GM19193 (cell line): ENCODE measurements around the gene CSNK2B.

Experiments used
- POLR2A ChIP-seq: IDR thresholded peaks from 4 replicates; pipeline ENCODE4 v1.6.1; 2011; ENCODE audit not compliant: insufficient read depth, insufficient read length; ENCODE audit errors: extremely low read depth

CSNK2B gene

GRCh38 chr6:31665501-31666336, at the start of gene CSNK2B:
Gene CSNK2B (plus strand): TSS chr6:31666080. CDS start chr6:31666832, 752 bp downstream.
- peak; percentile 87 for TF ChIP-seq POLR2A

DNA sequence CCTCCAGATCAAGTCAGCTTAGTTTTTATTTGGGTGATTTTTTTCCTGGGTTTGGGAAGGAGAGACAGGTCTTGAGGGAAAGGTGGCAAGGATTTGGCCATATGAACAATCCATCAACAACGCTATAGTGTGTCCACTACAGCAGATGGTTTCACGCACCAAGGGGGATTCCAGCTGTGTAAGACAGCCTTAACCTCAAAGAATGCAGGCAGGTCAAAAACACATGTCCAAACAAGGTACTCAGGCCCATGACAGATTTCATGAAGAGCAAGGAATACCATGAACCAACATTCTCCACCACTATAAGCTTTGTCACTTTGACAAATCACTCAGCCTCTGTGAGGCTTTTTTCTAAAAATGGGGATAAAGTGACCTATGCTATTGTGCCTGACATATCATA, 48.9 kb upstream of the CSNK2B start:
- TF ChIP-seq POLR2A, result no peak

- peak; percentile 89 for TF ChIP-seq POLR2A
Measured at GRCh38 chr6:31619805-31620585, 45.9 kb upstream of the CSNK2B start.

- peak; percentile 27 for TF ChIP-seq POLR2A
Measured at GRCh38 chr6:31620586-31621319, 45.1 kb upstream of the CSNK2B start, which contains the start of gene PRRC2A. Gene PRRC2A (plus strand): TSS chr6:31620715. CDS start chr6:31622790, 2,075 bp downstream.

DNA sequence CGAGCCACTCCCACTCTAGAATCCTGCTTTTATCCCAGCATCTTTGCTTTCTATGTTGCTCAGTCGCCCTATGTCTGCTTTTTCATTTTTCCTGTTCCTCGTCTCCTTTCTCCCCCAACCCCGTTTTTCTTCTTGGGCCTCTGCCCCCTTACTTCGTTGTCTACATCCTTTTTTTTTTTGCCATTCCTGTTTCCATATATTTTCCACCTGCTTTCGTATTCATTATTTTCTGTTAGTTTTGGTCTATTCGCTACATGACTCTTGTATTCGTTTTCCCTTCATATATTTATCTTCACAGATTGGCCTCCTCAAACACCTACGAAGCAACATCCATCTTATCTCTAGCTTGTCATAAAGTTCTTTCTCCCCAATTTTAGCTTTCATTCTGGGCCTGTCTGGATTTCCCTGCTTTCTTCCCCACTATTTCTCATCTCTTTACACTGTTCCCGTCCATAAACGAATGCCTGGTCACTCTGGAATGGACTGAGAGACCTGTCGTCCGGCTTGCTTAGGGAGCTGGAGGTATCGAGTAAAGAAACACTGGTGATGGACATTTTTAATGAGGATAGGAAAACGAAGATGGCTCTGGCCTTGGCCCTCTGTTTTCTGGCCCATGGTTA, 44.5 kb upstream of the CSNK2B start:
- no peak for TF ChIP-seq POLR2A

DNA sequence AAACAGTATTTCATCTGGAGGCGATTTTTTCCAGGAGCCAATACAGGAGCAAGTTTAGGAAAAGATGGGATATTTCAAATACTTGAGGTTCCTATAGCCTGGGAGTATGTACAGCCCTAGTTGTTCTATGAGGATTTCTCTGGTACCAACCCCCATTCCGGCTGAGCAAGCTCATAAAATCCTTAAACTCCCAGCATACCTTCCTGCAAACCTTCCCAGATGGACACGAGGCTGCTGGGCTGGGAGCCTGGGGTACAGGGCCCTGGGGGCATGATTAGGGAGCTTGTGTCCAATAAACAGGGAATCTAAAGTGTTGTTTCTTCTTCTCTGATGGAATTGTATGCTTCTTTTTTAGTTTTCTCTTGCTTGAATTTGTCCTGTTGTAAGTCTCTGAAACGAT, 43.9 kb upstream of the CSNK2B start:
- TF ChIP-seq POLR2A, result no peak

- TF ChIP-seq POLR2A, result no peak
Measured at GRCh38 chr6:31622684-31623091, 43.2 kb upstream of the CSNK2B start.

GRCh38 chr6:31624070-31624469, 41.8 kb upstream of the CSNK2B start:
- TF ChIP-seq POLR2A, result no peak

GRCh38 chr6:31626952-31627351, 38.9 kb upstream of the CSNK2B start:
- no peak for TF ChIP-seq POLR2A

GRCh38 chr6:31627690-31628287, 38.1 kb upstream of the CSNK2B start:
- TF ChIP-seq POLR2A, result no peak

- no peak for TF ChIP-seq POLR2A
Measured at GRCh38 chr6:31629014-31629413, 36.9 kb upstream of the CSNK2B start.

GRCh38 chr6:31630177-31630934, 35.5 kb upstream of the CSNK2B start:
- no peak for TF ChIP-seq POLR2A

DNA sequence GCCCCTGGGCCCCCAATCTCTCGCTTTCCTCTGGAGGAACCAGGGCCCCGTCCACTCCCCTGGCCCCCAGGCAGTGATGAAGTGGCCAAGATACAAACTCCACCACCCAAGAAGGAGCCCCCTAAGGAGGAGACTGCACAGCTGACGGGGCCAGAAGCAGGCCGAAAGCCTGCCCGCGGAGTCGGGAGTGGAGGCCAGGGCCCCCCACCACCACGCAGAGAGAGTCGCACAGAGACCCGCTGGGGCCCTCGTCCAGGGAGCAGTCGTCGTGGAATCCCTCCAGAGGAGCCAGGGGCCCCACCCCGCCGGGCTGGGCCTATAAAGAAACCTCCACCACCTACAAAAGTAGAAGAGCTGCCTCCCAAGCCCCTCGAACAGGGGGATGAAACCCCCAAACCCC, 34.7 kb upstream of the CSNK2B start:
- TF ChIP-seq POLR2A, result no peak

DNA sequence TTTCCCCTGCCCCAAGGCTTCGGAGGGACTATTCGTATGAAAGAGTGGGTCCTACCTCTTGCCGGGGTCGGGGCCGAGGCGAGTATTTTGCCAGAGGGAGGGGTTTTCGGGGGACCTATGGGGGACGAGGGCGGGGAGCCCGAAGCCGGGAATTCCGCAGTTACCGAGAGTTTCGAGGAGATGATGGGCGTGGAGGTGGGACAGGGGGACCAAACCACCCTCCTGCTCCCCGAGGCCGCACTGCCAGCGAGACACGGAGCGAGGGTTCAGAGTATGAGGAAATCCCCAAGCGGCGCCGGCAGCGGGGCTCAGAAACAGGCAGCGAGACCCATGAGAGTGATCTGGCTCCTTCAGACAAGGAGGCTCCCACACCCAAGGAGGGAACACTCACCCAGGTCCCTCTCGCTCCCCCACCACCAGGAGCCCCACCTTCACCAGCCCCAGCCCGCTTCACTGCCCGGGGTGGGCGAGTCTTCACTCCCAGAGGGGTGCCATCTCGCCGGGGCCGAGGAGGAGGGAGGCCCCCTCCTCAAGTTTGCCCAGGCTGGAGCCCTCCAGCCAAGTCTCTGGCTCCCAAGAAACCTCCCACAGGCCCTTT, 34.1 kb upstream of the CSNK2B start:
- no peak for TF ChIP-seq POLR2A
